Uterus (tissue), 4 donors: Measurements from ENCODE around the gene AK9. TPM values are rescaled to one million over a fixed set of nuclear protein-coding genes. Genes with fewer than 3 reads are reported as not detected.
"Not testable (repeated sequence)": the region's sequence is repeated elsewhere in the genome, so short reads cannot be mapped to it uniquely, and the experiment has no call there.

ENCODE experiments used
- DNase-seq, 2 donors: peaks; one replicate each; pipeline ENCODE4 v3.0.0-alpha.2; 2019 to 2020
- H3K27ac ChIP-seq, 2 donors: fragments of 200-600 bp; sonication (generic); 1 replicate in 1 of 2; 2 replicates in 1 of 2; pipeline ENCODE4 v1.5.1; 2016 to 2018
- H3K27me3 ChIP-seq, 2 donors: fragments of 200-600 bp; sonication (generic); one replicate each; pipeline ENCODE4 v1.5.1; 2018 to 2019; ENCODE audit warnings: control low read depth in 1 of 2
- H3K36me3 ChIP-seq, 2 donors: fragments of 200-600 bp; sonication (generic); one replicate each; pipeline ENCODE4 v1.5.1; 2019; ENCODE audit warnings: control low read depth in 1 of 2
- H3K4me1 ChIP-seq, 2 donors: fragments of 200-600 bp; sonication (generic); one replicate each; pipeline ENCODE4 v1.5.1; 2018 to 2019; ENCODE audit warnings: control low read depth in 1 of 2
- H3K4me3 ChIP-seq, 2 donors: fragments of 200-600 bp; sonication (generic); 1 replicate in 1 of 2; 2 replicates in 1 of 2; pipeline ENCODE4 v1.5.1; 2018 to 2019; ENCODE audit warnings: mild to moderate bottlenecking in 1 of 2
- H3K9me3 ChIP-seq, 2 donors: fragments of 200-600 bp; sonication (generic); one replicate each; pipeline ENCODE4 v1.5.1; 2019; ENCODE audit warnings: control low read depth in 1 of 2
- CTCF ChIP-seq, 4 experiments: fragments of 200-600 bp in 2 of 4; fragments of 450-650 bp in 2 of 4; sonication (generic) in 2 of 4; IDR thresholded peaks; one replicate each; pipeline ENCODE4 v1.5.1; 2016 to 2019; ENCODE audit warnings: antibody characterized with exemption in 4 of 4, mild to moderate bottlenecking in 2 of 4, moderate library complexity in 1 of 4
- POLR2A ChIP-seq, 2 donors: fragments of 450-650 bp; IDR thresholded peaks; one replicate each; pipeline ENCODE4 v1.6.1; 2016; ENCODE audit warnings: antibody characterized with exemption in 2 of 2, mild to moderate bottlenecking in 1 of 2, moderate library complexity in 1 of 2
- intact Hi-C: fragments of 100-400 bp; cut with DNase I; formaldehyde crosslinking; loops from one replicate; pipeline ENCODE4 v1.15.1; 2023; ENCODE audit warnings: low total_unique reads
- total RNA-seq, 4 donors: library from RNA; depleted of rRNA in 3 of 4; stranded (reverse); fragments of >200 nt in 3 of 4; gene quantifications; one replicate each; pipeline versions ENCODE4 v1.1.0 to v1.2.4, GENCODE V29; 2014 to 2023
- donor health status: DM: yes; HTN: yes; CAD: no.

AK9 gene
- total RNA-seq, 4 donors from 2014 or later, result 12.3 to 27.9 (median 13.5) TPM

GRCh38 chr6:109467696-109468095 lies 223.3 kb downstream of the AK9 start:
- H3K27ac ChIP-seq, result no peak overlapping the region
- no peak for TF ChIP-seq CTCF (IDR thresholded peaks at IDR 0.05)

GRCh38 chr6:109466212-109466923 lies 224.6 kb downstream of the AK9 start:
- H3K27ac ChIP-seq, result no peak overlapping the region
- TF ChIP-seq POLR2A (IDR thresholded peaks at IDR 0.05) (no peak), CTCF (IDR thresholded peaks at IDR 0.05) (no peak)
- intact Hi-C loops, result no loop called here
- H3K4me1 ChIP-seq, result no peaks in the 10 kb centered on the region
- no peak overlapping the region for H3K4me3 ChIP-seq
- H3K27me3 ChIP-seq, result no peaks in the 10 kb centered on the region
- no peaks in the 10 kb centered on the region for H3K36me3 ChIP-seq
- DNase-seq, result no peak
- no peaks in the 10 kb centered on the region for H3K9me3 ChIP-seq

More at GRCh38 chr6:109467696-109468095, 223.3 kb downstream of the AK9 start:
- Histone ChIP-seq H3K4me1 (no peaks in the 10 kb centered on the region), H3K9me3 (no peaks in the 10 kb centered on the region), H3K27me3 (no peaks in the 10 kb centered on the region), H3K36me3 (no peaks in the 10 kb centered on the region), H3K4me3 (no peak overlapping the region)
- no peak for DNase-seq
- intact Hi-C loops, result no loop called here

- intact Hi-C loops, result no loop called here
Measured at GRCh38 chr6:109465772-109466171, 225.2 kb downstream of the AK9 start.

GRCh38 chr6:109461733-109462526 lies 229.1 kb downstream of the AK9 start:
- H3K4me3 ChIP-seq, result no peak overlapping the region
- no peaks in the 10 kb centered on the region for H3K27me3 ChIP-seq
- no peaks in the 10 kb centered on the region for H3K36me3 ChIP-seq
- TF ChIP-seq CTCF (IDR thresholded peaks at IDR 0.05) (no peak), POLR2A (IDR thresholded peaks at IDR 0.05) (no peak)
- intact Hi-C loops, result no loop called here
- H3K9me3 ChIP-seq, result no peaks in the 10 kb centered on the region
- no peak for DNase-seq
- no peak overlapping the region for H3K27ac ChIP-seq
- H3K4me1 ChIP-seq, result no peaks in the 10 kb centered on the region

More at GRCh38 chr6:109465772-109466171, 225.2 kb downstream of the AK9 start:
- Histone ChIP-seq H3K4me3 (no peak overlapping the region), H3K36me3 (no peaks in the 10 kb centered on the region), H3K4me1 (no peaks in the 10 kb centered on the region), H3K9me3 (no peaks in the 10 kb centered on the region), H3K27me3 (no peaks in the 10 kb centered on the region), H3K27ac (no peak overlapping the region)
- no peak for TF ChIP-seq POLR2A (IDR thresholded peaks at IDR 0.05)
- DNase-seq, result no peak

- intact Hi-C loops, DNase-seq, H3K27ac ChIP-seq, H3K36me3 ChIP-seq, H3K4me3 ChIP-seq, H3K4me1 ChIP-seq, H3K9me3 ChIP-seq, H3K27me3 ChIP-seq: not testable (repeated sequence)
Measured at GRCh38 chr6:109461205-109461604, 229.8 kb downstream of the AK9 start.

- Histone ChIP-seq H3K4me1 (no peaks in the 10 kb centered on the region), H3K9me3 (no peaks in the 10 kb centered on the region), H3K27ac (no peak overlapping the region), H3K4me3 (no peak overlapping the region), H3K36me3 (no peaks in the 10 kb centered on the region), H3K27me3 (no peaks in the 10 kb centered on the region)
- intact Hi-C loops, result no loop called here
- no peak for TF ChIP-seq CTCF (IDR thresholded peaks at IDR 0.05)
- TF ChIP-seq POLR2A (IDR thresholded peaks at IDR 0.05), result no peak
- no peak for DNase-seq
Measured at GRCh38 chr6:109460161-109460829, 230.7 kb downstream of the AK9 start.
